CD4-positive, alpha-beta T cell treated with Interleukin-21 for 1 hour (primary cell): Measurements from ENCODE around the gene MFAP5.
"Not testable (repeated sequence)": the region's sequence is repeated elsewhere in the genome, so short reads cannot be mapped to it uniquely, and the experiment has no call there.

Source experiments
- DNase-seq: peaks from one replicate; pipeline ENCODE4 v3.0.0-alpha.2; 2020

The MFAP5 gene

DNA sequence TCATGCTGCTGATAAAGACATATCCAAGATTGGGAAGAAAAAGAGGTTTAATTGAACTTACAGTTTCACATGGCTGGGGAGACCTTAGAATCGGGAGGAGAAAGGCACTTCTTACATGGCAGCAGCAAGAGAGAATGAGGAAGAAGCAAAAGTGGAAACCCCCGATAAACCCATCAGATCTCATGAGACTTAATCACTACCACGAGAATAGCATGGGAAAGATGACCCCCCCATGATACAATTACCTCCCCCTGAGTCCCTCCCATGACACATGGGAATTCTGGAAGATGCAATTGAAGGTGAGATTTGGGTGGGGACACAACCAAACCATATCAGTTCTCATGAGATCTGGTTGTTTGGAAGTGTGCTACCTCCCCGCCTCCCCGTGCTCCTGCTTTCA, 9.8 kb upstream of the MFAP5 start:
- no peak for DNase-seq

- DNase-seq, result no peak
These were observed 5.8 kb upstream of the MFAP5 start for GRCh38 chr12:8668441-8668840.

- DNase-seq, result no peak
These were observed 4.6 kb upstream of the MFAP5 start for GRCh38 chr12:8667270-8667669.

GRCh38 chr12:8665759-8666158, 3.1 kb upstream of the MFAP5 start:
- no peak for DNase-seq

DNA sequence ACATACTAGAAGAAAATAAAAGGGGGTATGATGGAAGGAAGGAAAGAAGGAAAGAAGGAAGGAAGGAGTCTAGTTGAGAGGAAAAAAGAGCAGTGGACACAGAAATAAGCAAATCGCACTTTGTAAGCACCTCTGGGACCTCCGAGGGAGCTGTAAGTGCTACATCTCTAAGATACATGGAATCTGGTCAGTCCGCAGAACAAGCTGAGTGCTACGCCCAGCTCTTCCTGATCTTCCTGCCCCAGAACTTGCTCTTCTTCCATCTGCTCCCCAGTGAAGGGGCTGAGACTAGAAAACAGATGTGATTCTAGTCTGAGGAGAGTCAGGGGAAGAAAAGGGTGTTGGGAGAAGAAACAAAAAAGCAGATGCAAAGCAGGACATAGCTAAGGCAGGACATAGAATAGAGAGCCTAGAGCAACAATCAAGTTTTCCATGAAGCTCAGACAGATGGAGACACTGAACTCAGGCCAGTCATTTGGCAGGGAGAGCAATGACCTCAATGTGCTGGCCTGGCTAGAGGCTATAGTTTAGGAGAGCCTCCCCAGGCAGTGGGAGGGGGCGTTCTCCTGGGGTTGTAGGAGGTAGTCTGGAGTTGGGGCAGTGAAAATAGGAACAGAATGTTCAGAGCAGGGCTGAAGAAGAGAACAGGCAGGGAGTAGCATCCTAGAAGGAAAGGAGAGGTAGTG, 1.7 kb upstream of the MFAP5 start:
- DNase-seq, result no peak

DNA sequence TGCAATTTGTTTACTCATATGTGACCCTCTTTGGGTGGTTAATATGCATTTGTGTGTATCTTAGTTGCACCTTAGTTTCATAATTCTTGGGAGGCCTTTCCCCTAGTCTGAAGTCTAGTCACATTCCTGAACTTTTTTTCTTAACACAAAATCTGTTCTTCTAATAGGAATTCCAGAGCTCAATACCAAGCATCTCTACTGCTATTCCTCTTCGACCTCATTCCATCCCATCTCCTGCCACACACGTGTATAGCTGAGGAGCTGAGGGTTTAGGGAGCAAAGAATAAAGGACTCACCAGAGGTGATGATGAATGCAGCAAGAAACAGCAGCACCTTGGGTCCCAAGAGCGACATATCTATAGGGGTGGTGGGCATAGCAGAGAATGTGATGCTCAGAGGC, 875 bp downstream of the MFAP5 start:
- DNase-seq, result no peak

GRCh38 chr12:8661016-8661415, 1.6 kb downstream of the MFAP5 start:
- DNase-seq, result no peak

DNA sequence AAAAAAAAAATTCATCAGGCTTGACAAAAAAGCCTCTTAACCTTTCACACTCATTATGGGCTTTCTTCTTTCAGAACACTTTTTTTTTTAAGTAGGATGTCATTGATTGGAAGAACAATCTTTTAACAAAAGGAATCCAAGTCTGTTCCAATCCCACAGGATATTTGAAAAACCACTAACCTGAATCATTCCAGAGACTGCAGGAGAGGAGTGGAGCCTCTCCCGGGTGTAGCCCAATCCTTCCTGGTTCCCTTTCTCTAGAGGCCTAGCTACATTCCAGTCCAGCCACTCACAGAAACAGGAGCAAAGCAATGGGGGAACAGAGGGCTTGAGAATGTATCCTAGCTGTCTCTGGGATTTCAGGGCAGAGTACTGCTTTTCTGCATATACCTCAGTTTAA, 4.3 kb downstream of the MFAP5 start:
- DNase-seq, result no peak

- no peak for DNase-seq
These were observed 7.2 kb downstream of the MFAP5 start for GRCh38 chr12:8655421-8655820.

DNA sequence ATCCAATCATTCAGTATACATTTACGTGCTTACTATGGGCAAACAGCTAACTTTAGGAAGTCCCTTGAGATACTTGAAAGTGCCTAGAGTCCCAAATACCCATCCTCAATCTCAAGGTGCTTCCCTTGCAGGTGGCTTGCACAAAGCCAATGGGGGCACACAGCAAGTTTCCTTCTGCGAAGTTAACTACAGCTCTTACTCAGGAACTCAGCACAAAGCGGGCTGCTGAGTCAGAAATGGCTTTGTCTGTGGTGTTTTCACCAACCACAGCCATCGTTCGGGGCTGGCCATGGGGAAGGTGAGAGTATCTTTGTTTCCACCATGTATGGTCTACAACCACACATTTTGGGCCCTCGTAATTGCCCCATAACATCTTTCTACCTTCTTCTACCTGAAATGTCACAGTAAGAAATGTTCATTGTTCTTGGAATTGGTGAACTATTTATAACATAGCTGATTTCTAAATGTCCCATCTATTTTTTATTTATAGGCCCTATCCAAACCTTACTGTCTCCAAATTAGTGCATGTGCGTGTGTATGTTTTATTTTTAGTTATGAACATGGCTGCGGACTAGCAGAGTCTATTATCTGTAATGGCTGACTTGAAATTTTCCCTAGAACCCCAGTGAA, 13.9 kb downstream of the MFAP5 start:
- peak; percentile 12 for DNase-seq

GRCh38 chr12:8647968-8648367, 14.7 kb downstream of the MFAP5 start:
- no peak for DNase-seq

DNA sequence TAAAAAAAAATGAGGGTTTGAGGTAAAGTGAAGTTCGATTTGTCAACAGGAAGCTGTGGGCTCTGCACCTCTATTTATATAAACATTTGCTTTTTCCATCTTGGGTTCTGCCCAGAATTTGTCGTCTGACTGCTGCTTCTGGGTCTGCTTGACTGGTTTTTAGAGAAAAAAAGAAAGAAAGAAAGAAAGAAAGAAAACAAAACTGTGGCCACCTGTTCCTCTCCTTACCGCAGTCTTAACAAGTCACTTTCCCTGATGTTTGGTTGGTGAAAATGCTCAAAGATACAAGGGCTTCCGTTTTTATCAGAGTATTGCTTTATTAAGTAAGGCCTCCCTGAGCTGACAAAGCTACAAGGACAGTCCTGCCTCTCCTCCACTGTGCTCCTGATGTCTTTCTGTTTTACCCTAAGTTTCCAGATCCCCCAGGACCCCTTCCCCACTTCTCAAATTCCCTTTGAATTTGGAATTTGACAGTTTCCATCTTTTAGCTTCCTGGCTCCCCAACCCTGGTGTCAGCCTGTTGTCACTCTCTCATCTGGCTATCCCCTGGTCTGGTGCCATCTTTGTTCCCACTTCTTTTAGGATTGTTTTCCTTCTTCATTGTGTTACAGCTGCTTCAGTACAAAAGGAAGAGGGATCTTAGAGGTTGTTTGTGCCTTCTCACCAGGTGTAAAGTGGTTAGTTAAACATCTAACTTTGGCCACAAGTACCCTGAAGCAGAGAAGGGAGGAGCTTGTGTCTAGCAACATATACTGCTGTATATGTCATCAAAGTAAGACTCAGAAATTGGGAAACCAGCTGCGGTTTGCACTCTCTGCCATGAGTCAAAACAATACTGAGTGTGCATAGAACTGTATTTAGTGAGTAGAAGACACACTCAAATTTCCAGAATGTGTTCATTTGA, 18.0 kb downstream of the MFAP5 start:
- peak; percentile 64 for DNase-seq

DNA sequence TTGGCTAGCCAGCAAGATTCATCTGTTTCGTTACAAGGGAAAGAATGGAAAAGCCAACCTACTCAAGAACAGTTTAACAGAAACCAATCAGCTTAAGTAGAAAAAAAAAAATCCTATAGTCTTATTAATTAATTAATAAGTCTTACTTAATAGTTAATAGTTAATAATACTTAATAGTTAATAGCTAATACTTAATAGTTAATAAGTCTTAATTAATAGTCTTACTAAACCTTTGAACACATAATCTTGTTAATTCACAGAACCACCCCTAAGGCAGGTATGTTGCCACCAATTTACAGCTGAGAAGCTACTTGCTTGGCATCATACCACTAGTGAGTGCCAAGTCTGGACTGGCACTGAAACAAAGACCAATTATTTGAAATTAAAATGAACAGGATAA, 19.9 kb downstream of the MFAP5 start:
- DNase-seq, result no peak

DNA sequence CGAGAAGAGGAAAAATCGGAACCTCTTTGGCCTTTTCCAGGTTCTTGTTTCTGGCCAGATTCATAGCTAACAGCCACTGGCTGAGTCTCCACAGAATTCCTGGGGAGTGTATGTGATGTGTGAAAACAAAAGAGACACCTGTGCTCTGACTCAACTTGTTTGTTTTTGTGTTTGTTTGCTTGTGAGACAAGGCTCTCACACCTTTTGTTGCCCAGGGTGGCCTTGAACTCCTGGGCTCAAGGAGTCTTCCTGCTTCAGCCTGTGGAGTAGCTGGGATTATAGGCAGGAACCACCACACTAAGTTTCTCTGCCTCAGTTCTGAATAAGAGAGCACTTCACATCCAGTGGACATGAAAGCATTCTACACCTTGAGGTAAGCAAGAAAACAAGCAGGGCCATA, 22.7 kb downstream of the MFAP5 start:
- DNase-seq, result no peak

DNA sequence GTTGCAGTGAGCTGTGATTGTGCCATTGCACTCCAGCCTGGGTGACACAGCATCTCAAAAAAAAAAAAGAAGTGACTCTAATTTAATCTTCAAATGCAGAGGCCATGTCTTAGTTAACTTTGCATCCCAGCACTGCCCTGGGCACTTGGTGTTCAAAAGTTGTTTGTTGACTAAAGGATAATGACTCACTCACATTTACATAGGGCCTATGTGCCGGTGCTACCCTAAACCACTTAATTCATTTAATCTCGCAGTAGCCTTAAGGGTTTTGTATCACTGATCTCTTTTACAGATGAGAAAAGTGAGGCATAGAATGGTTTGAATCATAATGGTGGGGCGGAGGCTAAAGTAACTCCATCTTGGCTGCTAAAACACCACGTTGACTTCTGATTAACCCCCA, 23.7 kb downstream of the MFAP5 start:
- DNase-seq, result no peak

- DNase-seq, result no peak
These were observed 25.0 kb downstream of the MFAP5 start for GRCh38 chr12:8637666-8638065.

- DNase-seq, result no peak
These were observed 25.4 kb downstream of the MFAP5 start for GRCh38 chr12:8637244-8637643.

DNA sequence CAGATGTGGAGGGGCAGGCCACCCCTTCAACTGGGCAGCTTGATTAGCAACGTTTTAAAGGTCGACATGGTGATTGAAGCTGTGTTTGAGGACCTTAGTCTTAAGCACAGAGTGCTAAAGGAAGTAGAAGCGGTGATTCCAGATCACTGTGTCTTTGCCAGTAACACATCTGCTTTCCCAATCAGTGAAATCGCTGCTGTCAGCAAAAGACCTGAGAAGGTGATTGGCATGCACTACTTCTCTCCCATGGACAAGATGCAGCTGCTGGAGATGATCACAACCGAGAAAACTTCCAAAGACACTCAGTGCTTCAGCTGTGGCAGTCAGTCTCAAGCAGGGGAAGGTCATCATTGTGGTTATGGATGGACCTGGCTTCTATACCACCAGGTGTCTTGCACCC, 26.0 kb downstream of the MFAP5 start:
- no peak for DNase-seq

DNA sequence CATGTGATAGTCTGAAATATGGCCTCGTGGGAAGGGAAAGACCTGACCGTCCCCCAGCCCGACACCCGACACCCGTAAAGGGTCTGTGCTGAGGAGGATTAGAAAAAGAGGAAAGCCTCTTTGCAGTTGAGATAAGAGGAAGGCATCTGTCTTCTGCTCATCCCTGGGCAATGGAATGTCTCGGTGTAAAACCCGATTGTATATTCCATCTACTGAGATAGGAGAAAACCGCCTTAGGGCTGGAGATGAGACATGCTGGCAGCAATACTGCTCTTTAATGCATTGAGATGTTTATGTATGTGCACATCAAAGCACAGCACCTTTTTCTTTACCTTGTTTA, 26.6 kb downstream of the MFAP5 start:
- not testable (repeated sequence) for DNase-seq

- not testable (repeated sequence) for DNase-seq
These were observed 27.2 kb downstream of the MFAP5 start for GRCh38 chr12:8635342-8636006.

GRCh38 chr12:8630131-8630530, 32.5 kb downstream of the MFAP5 start:
- no peak for DNase-seq

GRCh38 chr12:8629486-8630033, 33.1 kb downstream of the MFAP5 start:
- no peak for DNase-seq

DNA sequence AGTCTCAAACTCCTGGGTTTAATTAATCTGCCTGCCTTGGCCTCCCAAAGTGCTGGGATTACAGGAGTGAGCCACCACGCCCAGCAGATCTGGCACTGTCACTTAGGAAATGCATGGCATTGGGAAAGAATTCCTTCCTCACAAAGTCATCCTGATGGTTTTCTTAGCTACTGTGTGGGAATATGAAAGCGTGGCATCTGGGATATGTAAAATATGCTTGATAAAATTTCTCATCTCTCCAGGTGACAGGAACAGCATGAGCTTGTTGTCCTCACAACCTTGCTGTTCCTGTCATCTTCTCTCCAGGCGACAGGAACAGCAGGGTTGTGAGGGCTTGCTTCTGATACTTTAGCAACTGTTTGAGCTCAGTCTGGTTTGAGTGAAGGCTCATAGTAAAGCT, 33.9 kb downstream of the MFAP5 start:
- no peak for DNase-seq
